Adipose tissue (tissue), 3 donors: ENCODE measurements around the gene RASA3. TPM values are rescaled to one million over a fixed set of nuclear protein-coding genes. Genes with fewer than 3 reads are reported as not detected.

Experiments
- H3K27ac ChIP-seq: one replicate; pipeline ENCODE4 v1.5.1; 2013; ENCODE audit warnings: low read depth, low read length
- WGBS, 3 donors: extraction: QIAGEN DNeasy Blood & Tissue Kit; methylation state at CpG; one replicate each; pipeline ENCODE4 v1.1.7; 2013; 5-methylcytosine and 5-hydroxymethylcytosine counted together
- polyA plus RNA-seq, 3 donors: library from polyadenylated mRNA; stranded (reverse); fragments of 200-250 nt; gene quantifications; one replicate each; pipeline ENCODE4 v1.2.3, GENCODE V29; 2013
- donor health status: healthy with polysubstance abuse.
- donor health status: Bipolar disorder and iron deficiency.
- donor health status: healthy.

Gene RASA3
- polyA plus RNA-seq, 3 donors: 14.8 to 62.0 (median 20.9) TPM

- WGBS, 3 donors: 37 to 91% (median 87%) methylated on average over 20 of the region's 20 CpGs
Measured at GRCh38 chr13:113969973-113970611, 162.3 kb downstream of the RASA3 start.

GRCh38 chr13:113969311-113969972 is 163.0 kb downstream of the RASA3 start:
- H3K27ac ChIP-seq: no peak overlapping the region
- WGBS, 3 donors: 83 to 96% (median 95%) methylated on average over 25 of the region's 25 CpGs

More at GRCh38 chr13:113969973-113970611, 162.3 kb downstream of the RASA3 start:
- H3K27ac ChIP-seq: peak overlapping the region; percentile 12

- H3K27ac ChIP-seq: no peak overlapping the region
- 88 to 98% (median 97%) methylated on average over 17 of the region's 17 CpGs for WGBS, 3 donors
Measured at GRCh38 chr13:113968463-113969310, 163.7 kb downstream of the RASA3 start.

- WGBS, 3 donors: 73 to 91% (median 89%) methylated on average over 20 of the region's 20 CpGs
- no peak overlapping the region for H3K27ac ChIP-seq
Measured at GRCh38 chr13:113967729-113968462, 164.5 kb downstream of the RASA3 start.

- 95% methylated on average over 9 of the region's 9 CpGs for WGBS, 3 donors
- H3K27ac ChIP-seq: no peak overlapping the region
Measured at GRCh38 chr13:113967206-113967720, 165.2 kb downstream of the RASA3 start.

- no peak overlapping the region for H3K27ac ChIP-seq
- WGBS, 3 donors: 95 to 98% (median 97%) methylated on average over 5 of the region's 5 CpGs
Measured at GRCh38 chr13:113965968-113966884, 166.2 kb downstream of the RASA3 start.

GRCh38 chr13:113965383-113965874 is 167.0 kb downstream of the RASA3 start:
- 95 to 97% (median 97%) methylated on average over 2 of the region's 2 CpGs for WGBS, 3 donors

GRCh38 chr13:113964251-113964995 is 168.0 kb downstream of the RASA3 start:
- no peak overlapping the region for H3K27ac ChIP-seq
- WGBS, 3 donors: 91 to 92% (median 92%) methylated on average over 21 of the region's 21 CpGs

More at GRCh38 chr13:113965383-113965874, 167.0 kb downstream of the RASA3 start:
- H3K27ac ChIP-seq: no peak overlapping the region

GRCh38 chr13:113963376-113963775 is 169.0 kb downstream of the RASA3 start:
- 93 to 99% (median 97%) methylated on average over 16 of the region's 16 CpGs for WGBS, 3 donors
- no peak overlapping the region for H3K27ac ChIP-seq

GRCh38 chr13:113962975-113963374 is 169.4 kb downstream of the RASA3 start:
- H3K27ac ChIP-seq: no peak overlapping the region
- 90 to 95% (median 91%) methylated on average over 16 to 17 of the region's 17 CpGs for WGBS, 3 donors

- 80 to 92% (median 84%) methylated on average over 11 of the region's 11 CpGs for WGBS, 3 donors
- no peak overlapping the region for H3K27ac ChIP-seq
Measured at GRCh38 chr13:113962386-113962785, 170.0 kb downstream of the RASA3 start.

GRCh38 chr13:113960276-113960948 is 172.0 kb downstream of the RASA3 start:
- 78 to 87% (median 81%) methylated on average over 6 of the region's 6 CpGs for WGBS, 3 donors
- no peak overlapping the region for H3K27ac ChIP-seq

- WGBS, 3 donors: 52 to 79% (median 75%) methylated on average over 1 of the region's 1 CpG
- H3K27ac ChIP-seq: no peak overlapping the region
Measured at GRCh38 chr13:113959198-113959597, 173.2 kb downstream of the RASA3 start.

- no peak overlapping the region for H3K27ac ChIP-seq
- 92 to 95% (median 94%) methylated on average over 22 of the region's 22 CpGs for WGBS, 3 donors
Measured at GRCh38 chr13:113958373-113958772, 174.1 kb downstream of the RASA3 start.

GRCh38 chr13:113956571-113956970 is 175.9 kb downstream of the RASA3 start:
- 93 to 96% (median 95%) methylated on average over 13 to 14 of the region's 14 CpGs for WGBS, 3 donors
- no peak overlapping the region for H3K27ac ChIP-seq

GRCh38 chr13:113955691-113956090 is 176.7 kb downstream of the RASA3 start:
- H3K27ac ChIP-seq: no peak overlapping the region
- 93 to 97% (median 94%) methylated on average over 27 of the region's 27 CpGs for WGBS, 3 donors
